Spleen (tissue), 7 donors: ENCODE results near the gene ADD3.

Source experiments
- CTCF ChIP-seq, 11 experiments: fragments of 200-600 bp in 7 of 11; fragments of 450-650 bp in 4 of 11; sonication (generic) in 4 of 11; IDR thresholded peaks in 8 of 11; conservative IDR thresholded peaks in 3 of 11; 1 replicate in 7 of 11; 2 replicates in 4 of 11; pipeline versions ENCODE4 v1.4.0 to v1.8.0; 2016 to 2021; ENCODE audit warnings: antibody characterized with exemption in 11 of 11, inconsistent platforms in 4 of 11, mild to moderate bottlenecking in 1 of 11
- POLR2A ChIP-seq, 3 donors: fragments of 450-650 bp; IDR thresholded peaks; one replicate each; pipeline ENCODE4 v1.5.1; 2017; ENCODE audit warnings: antibody characterized with exemption in 3 of 3, mild to moderate bottlenecking in 1 of 3
- donor health status: DM: no; HTN: no; CAD: no; lungs with moderate emphysema.
- donor health status: DM: no; HTN: no; CAD: no.
- donor health status: DM: no; HTN: no; CAD: no.

- TF ChIP-seq CTCF (IDR thresholded peaks at IDR 0.05 in 8 of 11, conservative IDR thresholded peaks at IDR 0.05 in 3 of 11) (peak; percentile 48 to 93 (median 85)), POLR2A (IDR thresholded peaks at IDR 0.05) (no peak)
These were observed 129.4 kb downstream of the ADD3 start for GRCh38 chr10:110137142-110137545.
